ENCODE measurements around the gene SLC10A7.

The SLC10A7 gene, protein sequence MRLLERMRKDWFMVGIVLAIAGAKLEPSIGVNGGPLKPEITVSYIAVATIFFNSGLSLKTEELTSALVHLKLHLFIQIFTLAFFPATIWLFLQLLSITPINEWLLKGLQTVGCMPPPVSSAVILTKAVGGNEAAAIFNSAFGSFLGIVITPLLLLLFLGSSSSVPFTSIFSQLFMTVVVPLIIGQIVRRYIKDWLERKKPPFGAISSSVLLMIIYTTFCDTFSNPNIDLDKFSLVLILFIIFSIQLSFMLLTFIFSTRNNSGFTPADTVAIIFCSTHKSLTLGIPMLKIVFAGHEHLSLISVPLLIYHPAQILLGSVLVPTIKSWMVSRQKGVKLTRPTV

GRCh38 chr4:146521541-146522097, at the start of gene SLC10A7:
Gene SLC10A7 (minus strand): TSS chr4:146521940. CDS start chr4:146521717, 223 bp downstream.
- DNase-seq, result peak; percentile 17

GRCh38 chr4:146567396-146567795, 45.7 kb upstream of the SLC10A7 start:
- no peak for DNase-seq

DNA sequence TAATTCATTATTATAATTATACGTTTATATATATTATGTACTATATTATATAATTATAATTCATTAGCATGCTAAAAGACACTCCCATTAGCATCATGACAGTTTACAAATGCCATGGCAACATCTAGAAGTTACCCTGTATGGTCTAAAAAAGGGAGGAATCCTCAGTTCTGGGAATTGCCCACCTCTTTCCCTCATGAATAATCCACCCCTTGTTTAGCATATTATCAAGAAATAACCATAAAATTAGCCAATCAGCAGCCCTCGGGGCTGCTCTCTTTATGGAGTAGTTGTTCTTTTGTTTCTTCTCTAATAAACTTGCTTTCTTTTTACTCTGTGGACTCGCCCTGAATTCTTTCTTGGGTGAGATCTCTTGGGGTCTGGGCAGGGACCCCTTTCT, 42.8 kb upstream of the SLC10A7 start:
- no peak for DNase-seq

DNA sequence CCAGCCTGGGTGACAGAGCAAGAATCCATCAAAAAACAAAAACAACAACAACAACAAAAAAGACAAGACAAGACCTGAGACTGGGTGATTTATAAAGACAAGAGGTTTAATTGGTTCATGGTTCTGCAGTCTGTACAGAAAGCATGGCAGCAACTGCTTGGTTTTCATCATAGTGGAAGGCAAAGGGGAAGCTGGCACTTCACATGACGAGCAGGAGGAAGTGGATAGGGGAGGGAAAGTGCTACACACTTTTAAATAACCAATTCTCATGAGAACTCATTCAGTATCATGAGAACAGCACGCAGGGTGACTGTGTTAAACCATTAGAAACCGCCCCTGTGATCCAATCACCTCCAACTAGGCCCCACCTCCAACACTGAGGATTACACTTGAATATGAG, 28.4 kb upstream of the SLC10A7 start:
- no peak for DNase-seq

- no peak for DNase-seq
Observed at GRCh38 chr4:146548443-146548842, 26.7 kb upstream of the SLC10A7 start.

DNA sequence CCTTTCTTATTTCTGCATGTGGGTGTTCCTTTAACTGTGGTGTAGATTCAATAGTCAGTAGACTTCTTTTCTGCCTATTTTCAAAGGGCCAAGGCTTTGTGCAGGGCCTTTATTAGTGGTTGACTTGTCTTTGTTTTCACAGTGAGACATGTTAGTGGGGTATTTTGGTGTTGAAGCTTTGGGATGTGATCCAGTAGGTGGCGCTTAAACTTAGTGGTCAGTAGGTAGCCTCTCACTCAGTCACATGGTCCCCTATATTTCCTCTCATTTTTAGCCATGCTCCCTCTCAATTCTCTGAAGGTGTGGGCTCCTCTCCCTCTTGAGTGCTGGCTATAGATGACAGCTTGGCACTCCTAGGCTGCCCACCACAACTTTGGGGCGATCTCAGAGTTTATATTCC, 23.4 kb upstream of the SLC10A7 start:
- DNase-seq, result no peak

GRCh38 chr4:146534178-146534577, 12.4 kb upstream of the SLC10A7 start:
- DNase-seq, result no peak

DNA sequence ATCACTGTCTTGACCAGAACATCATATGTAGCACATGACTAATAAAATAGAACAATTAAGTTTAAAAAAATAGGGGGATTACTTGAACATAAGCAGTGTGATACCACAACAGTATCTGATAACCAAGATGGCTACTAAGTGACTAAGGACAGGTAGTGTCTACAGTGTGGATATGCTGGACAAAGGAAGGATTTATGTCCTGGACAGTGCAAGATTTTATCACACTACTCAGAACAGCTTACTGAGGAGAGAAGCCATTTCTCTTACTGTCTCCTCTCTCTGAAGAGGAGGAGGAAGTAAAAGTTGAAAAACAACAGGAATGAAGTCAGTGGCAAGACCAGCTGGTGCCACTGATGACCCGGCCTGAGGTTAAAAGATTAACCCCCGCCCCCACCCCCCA, 4.0 kb upstream of the SLC10A7 start:
- DNase-seq, result no peak

GRCh38 chr4:146524663-146525062, 2.9 kb upstream of the SLC10A7 start:
- DNase-seq, result no peak

DNA sequence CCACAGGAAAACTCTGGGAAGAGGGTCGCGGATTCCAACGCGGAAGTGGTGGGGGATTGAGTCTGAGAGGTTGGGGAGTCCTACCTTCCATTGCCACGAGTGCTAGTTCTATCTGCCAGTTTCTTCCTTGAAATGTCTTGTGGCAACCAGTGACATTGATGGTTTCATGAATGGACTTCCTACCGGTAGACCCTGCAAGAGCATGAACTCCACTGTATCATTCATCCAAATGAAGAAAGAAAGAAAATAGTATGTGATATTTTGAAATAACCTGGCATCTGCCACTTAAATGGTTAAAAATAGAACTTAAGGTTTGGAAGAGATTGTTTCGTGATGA, 1.1 kb upstream of the SLC10A7 start:
- no peak for DNase-seq

GRCh38 chr4:146522098-146522868, 543 bp upstream of the SLC10A7 start:
- DNase-seq, result peak; percentile 48

DNA sequence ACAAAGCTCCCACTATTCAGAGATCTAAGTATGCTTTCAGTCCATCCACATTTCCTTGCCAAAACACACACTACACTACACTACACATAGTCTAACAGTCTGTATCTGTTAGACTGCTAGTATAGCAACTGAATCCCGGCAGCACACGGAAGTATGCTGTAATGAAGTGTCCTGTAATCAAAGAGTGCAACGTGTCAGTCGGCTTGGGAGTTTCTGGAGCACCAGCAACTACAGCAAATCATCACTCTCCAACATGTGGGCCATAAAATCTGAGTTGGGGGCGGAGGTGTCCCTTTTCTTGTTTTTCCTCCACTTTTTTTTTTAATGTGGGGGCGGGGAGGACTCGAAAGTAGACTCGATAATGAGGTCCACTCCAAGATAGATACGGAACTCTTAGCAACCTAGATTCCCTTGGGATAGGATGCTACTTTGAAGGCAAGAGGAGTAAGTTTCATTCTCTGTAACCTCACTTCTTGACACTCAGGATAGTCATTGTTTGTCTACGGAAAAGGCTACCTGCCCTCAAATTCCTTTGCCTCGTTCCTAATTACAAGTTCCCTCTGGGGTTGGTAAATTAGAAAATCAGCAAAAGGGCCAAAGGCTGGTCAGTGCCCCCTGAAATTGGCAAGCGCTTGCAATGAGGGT, 722 bp downstream of the SLC10A7 start:
- DNase-seq, result peak; percentile 6

- no peak for DNase-seq
Observed at GRCh38 chr4:146514651-146515357, 6.9 kb downstream of the SLC10A7 start.

- no peak for DNase-seq
Observed at GRCh38 chr4:146513548-146513947, 8.2 kb downstream of the SLC10A7 start.

- DNase-seq, result no peak
Observed at GRCh38 chr4:146511381-146511780, 10.4 kb downstream of the SLC10A7 start.

DNA sequence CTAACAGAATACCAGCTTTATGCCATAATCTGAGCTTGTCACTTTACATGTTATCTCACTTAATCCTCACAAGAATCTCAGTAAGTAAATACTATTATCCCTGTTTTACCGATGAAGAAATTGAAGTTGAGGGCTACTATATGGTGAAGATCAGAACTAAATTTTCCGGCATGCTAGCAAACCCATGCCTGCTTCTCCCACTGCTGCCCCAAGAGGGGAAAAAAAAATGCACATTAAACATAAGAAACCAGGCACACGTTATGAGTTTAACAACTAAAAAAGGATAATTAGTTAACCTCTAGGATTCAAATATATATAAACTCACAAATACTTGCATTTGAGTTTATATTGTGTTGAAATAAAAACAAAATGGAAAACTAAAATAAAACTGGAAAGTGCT, 10.8 kb downstream of the SLC10A7 start:
- no peak for DNase-seq

- no peak for DNase-seq
Observed at GRCh38 chr4:146508229-146508939, 13.4 kb downstream of the SLC10A7 start.

- no peak for DNase-seq
Observed at GRCh38 chr4:146507632-146508031, 14.1 kb downstream of the SLC10A7 start.

DNA sequence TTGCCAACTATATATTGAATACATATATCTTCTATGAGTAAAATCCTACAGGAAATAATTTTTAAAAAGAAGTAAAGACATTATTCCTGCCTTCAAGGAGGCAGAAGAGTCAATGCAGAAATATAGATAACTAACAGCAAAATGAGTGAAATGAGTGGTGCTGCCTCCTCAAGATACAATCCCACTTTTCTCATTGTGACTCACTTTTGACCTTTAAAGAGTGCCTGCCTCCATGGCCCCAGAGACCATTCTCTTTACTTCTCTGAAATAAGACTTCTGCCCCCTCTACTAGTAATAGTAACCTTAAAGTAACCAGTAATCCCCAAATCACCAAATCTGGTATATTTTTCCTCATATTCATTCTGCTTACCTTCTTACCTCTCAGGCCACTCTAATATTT, 15.5 kb downstream of the SLC10A7 start:
- no peak for DNase-seq

- DNase-seq, result no peak
Observed at GRCh38 chr4:146500216-146500615, 21.5 kb downstream of the SLC10A7 start.

- no peak for DNase-seq
Observed at GRCh38 chr4:146498291-146498690, 23.4 kb downstream of the SLC10A7 start.

DNA sequence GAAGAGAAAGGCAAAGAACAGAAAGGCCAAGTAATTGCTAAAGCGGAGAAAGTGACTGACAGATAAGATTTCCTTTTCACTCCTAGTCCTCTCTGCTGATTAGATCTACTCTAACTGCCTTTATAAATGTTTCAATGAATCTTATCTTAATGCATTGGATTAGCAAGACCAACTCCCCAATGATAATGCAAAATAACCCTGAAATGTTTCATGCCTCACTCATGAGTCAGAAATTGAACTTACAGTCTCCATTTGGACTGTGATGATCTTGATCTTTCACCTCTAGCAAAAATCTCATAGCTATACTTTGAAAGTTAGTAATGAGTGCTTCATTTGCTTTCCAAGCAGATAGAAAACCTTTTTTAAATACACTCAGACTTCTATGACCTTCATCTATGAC, 26.5 kb downstream of the SLC10A7 start:
- no peak for DNase-seq
